Caco-2 (cell line): ENCODE data around the gene TESMIN. TPM values are rescaled to one million over a fixed set of nuclear protein-coding genes. Genes with fewer than 3 reads are reported as not detected.

Experiments
- BruUV-seq: library from RNA; stranded (reverse); fragments of 400-500 nt; replicated peaks from 2 replicates; lab custom pipeline; 2021; lab: Mats Ljungman, UMichigan
- CTCF ChIA-PET: fragments of 300-600 bp; sonication (Branson Sonifier 250); formaldehyde crosslinking; loops from one replicate; lab custom pipeline; 2022; ENCODE audit warnings: antibody characterized with exemption; lab: Charles Lee
- POLR2A ChIA-PET: fragments of 300-600 bp; sonication (Branson Sonifier 250); formaldehyde crosslinking; loops from one replicate; lab custom pipeline; 2022; ENCODE audit warnings: antibody characterized with exemption; lab: Charles Lee
- DNase-seq, 2 experiments: peaks; one replicate each; pipeline versions ENCODE4 v3.0.0 to v3.0.0-alpha.2; 2020 to 2022
- H3K27me3 ChIP-seq: replicated peaks from 2 replicates; pipeline ENCODE4 v1.6.0; 2011; ENCODE audit warnings: low read length; ENCODE audit not compliant: control insufficient read depth, insufficient read depth
- H3K36me3 ChIP-seq: 2 replicates; pipeline ENCODE4 v1.5.1; 2011; ENCODE audit warnings: low read length; ENCODE audit not compliant: control insufficient read depth, insufficient read depth
- H3K4me1 ChIP-seq: fragments of 250-450 bp; sonication (Bioruptor Pico); 2 replicates; pipeline ENCODE4 v1.5.1; 2020; ENCODE audit warnings: mild to moderate bottlenecking
- H3K4me3 ChIP-seq: 2 replicates; pipeline ENCODE4 v1.5.1; 2011; ENCODE audit warnings: low read depth, mild to moderate bottlenecking, control low read depth, low read length
- H3K9me3 ChIP-seq: fragments of 250-450 bp; sonication (Bioruptor Pico); 2 replicates; pipeline ENCODE4 v1.5.1; 2020; ENCODE audit warnings: mild to moderate bottlenecking, moderate library complexity
- H3K27ac Mint-ChIP-seq: one replicate; pipeline ENCODE4 v1.8.0; 2022; ENCODE audit warnings: mixed read lengths; ENCODE audit not compliant: unreplicated experiment
- H3K27me3 Mint-ChIP-seq: one replicate; pipeline ENCODE4 v1.8.0; 2022; ENCODE audit warnings: mixed read lengths; ENCODE audit not compliant: insufficient read depth, unreplicated experiment
- H3K36me3 Mint-ChIP-seq: one replicate; pipeline ENCODE4 v1.8.0; 2022; ENCODE audit warnings: mild to moderate bottlenecking, mixed read lengths; ENCODE audit not compliant: insufficient read depth, unreplicated experiment
- H3K4me1 Mint-ChIP-seq: one replicate; pipeline ENCODE4 v1.8.0; 2022; ENCODE audit warnings: low read depth, mixed read lengths; ENCODE audit not compliant: unreplicated experiment
- H3K4me3 Mint-ChIP-seq: one replicate; pipeline ENCODE4 v1.8.0; 2022; ENCODE audit warnings: mild to moderate bottlenecking, moderate library complexity, mixed read lengths; ENCODE audit not compliant: unreplicated experiment
- H3K9me3 Mint-ChIP-seq: one replicate; pipeline ENCODE4 v1.8.0; 2022; ENCODE audit warnings: mixed read lengths; ENCODE audit not compliant: unreplicated experiment
- CTCF ChIP-seq, 2 experiments: fragments of 200-600 bp in 1 of 2; IDR thresholded peaks; 1 replicate in 1 of 2; 2 replicates in 1 of 2; pipeline versions ENCODE4 v1.5.1 to v1.8.0; 2011 to 2022; ENCODE audit warnings: antibody characterized with exemption in 1 of 2, control low read depth in 1 of 2, inconsistent platforms in 1 of 2, low read depth in 1 of 2, low read length in 1 of 2, mild to moderate bottlenecking in 1 of 2, moderate library complexity in 1 of 2; ENCODE audit not compliant: insufficient read depth in 1 of 2, severe bottlenecking in 1 of 2, unreplicated experiment in 1 of 2
- intact Hi-C: fragments of 100-400 bp; cut with micrococcal nuclease; formaldehyde crosslinking; loops from one replicate; pipeline ENCODE4 v1.10.0; 2022; ENCODE audit not compliant: unreplicated experiment
- total RNA-seq: library from RNA; stranded (reverse); gene quantifications from 2 replicates; pipeline ENCODE4 v1.2.3, GENCODE V29; 2022

Gene TESMIN
- total RNA-seq, 1 experiment from 2014 or later = 26.2 TPM

GRCh38 chr11:68735125-68735524, 16.2 kb downstream of the TESMIN start:
- Histone ChIP-seq H3K36me3 (no peaks in the 10 kb centered on the region), H3K9me3 (no peaks in the 10 kb centered on the region), H3K4me3 (no peak overlapping the region), H3K4me1 (no peaks in the 10 kb centered on the region), H3K27me3 (0 out of 2 replicates have a peak, but pooled peaks cover 1% of the 10 kb centered on the region)
- no TSS peak for BruUV-seq
- Mint-ChIP-seq H3K4me1 (no peaks in the 10 kb centered on the region), H3K4me3 (no peak overlapping the region), H3K27ac (no peak overlapping the region), H3K27me3 (peaks cover 6% of the 10 kb centered on the region), H3K9me3 (no peaks in the 10 kb centered on the region), H3K36me3 (no peaks in the 10 kb centered on the region)
- POLR2A ChIA-PET = interaction anchor here (0.6 kb wide), 1 partner anchor 200 kb away, joined by 4 read pairs; no protein-coding TSS in a partner anchor
- DNase-seq = no peak
- intact Hi-C loops = no loop called here
- CTCF ChIA-PET = no interaction called here
- no peak for TF ChIP-seq CTCF (IDR thresholded peaks at IDR 0.05; ENCODE audit: insufficient read depth in 1 of 2, low read depth in 1 of 2, low read length in 1 of 2, severe bottlenecking in 1 of 2, unreplicated experiment in 1 of 2)

- Histone ChIP-seq H3K4me1 (no peaks in the 10 kb centered on the region), H3K9me3 (no peaks in the 10 kb centered on the region), H3K27me3 (0 out of 2 replicates have a peak, but pooled peaks cover 1% of the 10 kb centered on the region), H3K36me3 (no peaks in the 10 kb centered on the region), H3K4me3 (no peak overlapping the region)
- no peak for TF ChIP-seq CTCF (IDR thresholded peaks at IDR 0.05; ENCODE audit: insufficient read depth in 1 of 2, low read depth in 1 of 2, low read length in 1 of 2, severe bottlenecking in 1 of 2, unreplicated experiment in 1 of 2)
- Mint-ChIP-seq H3K27me3 (peaks cover 6% of the 10 kb centered on the region), H3K9me3 (no peaks in the 10 kb centered on the region), H3K4me3 (no peak overlapping the region), H3K27ac (no peak overlapping the region), H3K4me1 (no peaks in the 10 kb centered on the region), H3K36me3 (no peaks in the 10 kb centered on the region)
- intact Hi-C loops = no loop called here
- no TSS peak for BruUV-seq
- DNase-seq = no peak
- ChIA-PET CTCF (no interaction called here), POLR2A (no interaction called here)
Measured at GRCh38 chr11:68734111-68734510, 17.2 kb downstream of the TESMIN start.

- H3K27me3 Mint-ChIP-seq = peaks cover 21% of the 10 kb centered on the region
- H3K9me3 Mint-ChIP-seq = no peaks in the 10 kb centered on the region
- TF ChIP-seq CTCF (IDR thresholded peaks at IDR 0.05; ENCODE audit: insufficient read depth in 1 of 2, low read depth in 1 of 2, low read length in 1 of 2, severe bottlenecking in 1 of 2, unreplicated experiment in 1 of 2) = peak in 1 of 2 experiments; percentile 17
- Histone ChIP-seq H3K9me3 (no peaks in the 10 kb centered on the region), H3K36me3 (no peaks in the 10 kb centered on the region), H3K4me1 (no peaks in the 10 kb centered on the region), H3K4me3 (no peak overlapping the region), H3K27me3 (0 out of 2 replicates have a peak, but pooled peaks cover 1% of the 10 kb centered on the region)
- peak in 1 of 2 experiments; percentile 24 for DNase-seq
- BruUV-seq = no TSS peak
- intact Hi-C loops = loop anchor here (2.0 kb wide), 1 partner anchor 95 kb away; no protein-coding TSS in a partner anchor
- no peak overlapping the region for H3K4me3 Mint-ChIP-seq
- POLR2A ChIA-PET = no interaction called here
- H3K27ac Mint-ChIP-seq = no peak overlapping the region
- no peaks in the 10 kb centered on the region for H3K4me1 Mint-ChIP-seq
- H3K36me3 Mint-ChIP-seq = no peaks in the 10 kb centered on the region
- CTCF ChIA-PET = no interaction called here
Measured at GRCh38 chr11:68727783-68728182, 23.5 kb downstream of the TESMIN start.
